M059J (cell line): ENCODE measurements around the gene KIAA1210. TPM values are rescaled to one million over a fixed set of nuclear protein-coding genes. Genes with fewer than 3 reads are reported as not detected.
A peak's percentile ranks its signal among the peaks of the same experiment; 100 is the strongest.

Source experiments
- DNase-seq: peaks from one replicate; pipeline ENCODE4 v3.0.0-alpha.2; 2012; ENCODE audit warnings: low read depth
- total RNA-seq: library from RNA; depleted of rRNA; stranded (reverse); fragments of >200 nt; shearing (Covaris generic); gene quantifications from 2 replicates; pipeline ENCODE4 v1.2.3, GENCODE V29; 2014

The KIAA1210 gene
- total RNA-seq, 1 experiment from 2014 or later = 0.02 TPM

- peak; percentile 45 for DNase-seq
These were observed 33.4 kb downstream of the KIAA1210 start for GRCh38 chrX:119093991-119094735.

- DNase-seq = no peak
These were observed 37.0 kb downstream of the KIAA1210 start for GRCh38 chrX:119090627-119091026.

GRCh38 chrX:119089619-119090018 is 38.0 kb downstream of the KIAA1210 start:
- no peak for DNase-seq

GRCh38 chrX:119087121-119087520 is 40.5 kb downstream of the KIAA1210 start:
- DNase-seq = no peak

GRCh38 chrX:119084766-119085165 is 42.8 kb downstream of the KIAA1210 start:
- DNase-seq = no peak

- DNase-seq = no peak
These were observed 45.3 kb downstream of the KIAA1210 start for GRCh38 chrX:119082278-119082677.

GRCh38 chrX:119075270-119076025 is 52.2 kb downstream of the KIAA1210 start:
- no peak for DNase-seq

- DNase-seq = no peak
These were observed 53.7 kb downstream of the KIAA1210 start for GRCh38 chrX:119073911-119074310.

- no peak for DNase-seq
These were observed 54.3 kb downstream of the KIAA1210 start for GRCh38 chrX:119073200-119073905.

GRCh38 chrX:119072744-119073143 is 54.9 kb downstream of the KIAA1210 start, which contains the start of gene CT47C1:
Gene CT47C1, plus strand, starts transcription at chrX:119072993. Its CDS starts 233 bp downstream, at chrX:119073226.
- DNase-seq = no peak

- no peak for DNase-seq
These were observed 56.2 kb downstream of the KIAA1210 start for GRCh38 chrX:119071381-119071780.

GRCh38 chrX:119069762-119070161 is 57.9 kb downstream of the KIAA1210 start:
- DNase-seq = no peak

- no peak for DNase-seq
These were observed 58.5 kb downstream of the KIAA1210 start for GRCh38 chrX:119069128-119069527.

- peak; percentile 71 for DNase-seq
These were observed 60.4 kb downstream of the KIAA1210 start for GRCh38 chrX:119067023-119067739.

- no peak for DNase-seq
These were observed 64.2 kb downstream of the KIAA1210 start for GRCh38 chrX:119063428-119063827.

GRCh38 chrX:119062750-119063374 is 64.8 kb downstream of the KIAA1210 start:
- peak; percentile 55 for DNase-seq

GRCh38 chrX:119055687-119056086 is 71.9 kb downstream of the KIAA1210 start:
- DNase-seq = no peak

GRCh38 chrX:119045884-119046283 is 81.7 kb downstream of the KIAA1210 start:
- peak; percentile 22 for DNase-seq

- no peak for DNase-seq
These were observed 84.6 kb downstream of the KIAA1210 start for GRCh38 chrX:119042996-119043395.

GRCh38 chrX:119042040-119042439 is 85.6 kb downstream of the KIAA1210 start:
- no peak for DNase-seq

GRCh38 chrX:119041175-119041574 is 86.4 kb downstream of the KIAA1210 start:
- DNase-seq = peak; percentile 97
